Non-pigmented ciliary epithelial cell (primary cell): ENCODE data around the gene PRSS53.
"Not testable (repeated sequence)": the region's sequence is repeated elsewhere in the genome, so short reads cannot be mapped to it uniquely, and the experiment has no call there.

Experiments used
- DNase-seq: peaks from one replicate; pipeline ENCODE4 v3.0.0-alpha.2; 2010; ENCODE audit warnings: low read depth

The PRSS53 gene

DNA sequence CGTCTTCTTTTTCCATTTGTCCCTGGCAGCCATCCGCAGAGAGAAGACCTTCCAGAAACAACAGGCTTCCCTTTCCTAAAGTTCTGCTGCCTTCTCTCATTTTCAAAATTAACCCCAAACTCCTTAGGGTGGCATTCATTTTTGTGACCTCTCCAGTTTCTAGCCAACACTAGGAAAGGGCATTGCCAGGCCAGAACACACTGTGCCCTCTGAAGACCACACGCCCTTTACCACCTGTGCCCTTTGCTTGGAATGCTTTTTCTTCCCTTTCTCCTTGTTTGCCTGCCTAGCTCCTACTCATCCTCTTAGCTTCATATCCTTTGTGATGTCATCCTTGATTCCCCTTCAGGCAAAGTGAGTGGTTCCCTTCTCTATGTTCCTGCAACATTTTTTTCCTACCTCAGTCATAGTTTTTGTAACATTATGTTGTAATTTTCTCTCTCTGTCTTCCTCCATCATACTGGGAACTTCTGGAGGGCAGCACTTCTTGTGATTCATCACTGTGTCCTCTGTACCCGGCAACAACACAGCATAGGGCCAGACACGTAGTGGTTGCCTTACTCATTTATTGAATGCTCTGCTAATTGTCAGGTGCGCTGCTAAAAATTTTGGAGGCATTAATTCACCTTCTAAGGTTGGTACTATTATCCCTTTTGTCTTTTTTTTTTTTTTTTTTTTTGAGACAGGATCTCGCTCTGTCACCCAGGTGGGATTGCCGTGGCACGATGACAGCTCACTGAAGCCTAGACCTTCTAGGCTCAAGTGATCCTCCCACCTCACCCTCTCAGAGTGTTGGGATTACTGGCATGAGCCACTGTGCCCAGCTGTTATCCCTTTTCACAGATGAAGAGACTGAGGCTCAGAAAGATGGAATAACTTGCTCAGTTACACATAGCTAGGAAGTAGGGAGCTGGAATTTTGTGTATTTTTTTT lies 29.7 kb upstream of the PRSS53 start:
- peak; percentile 55 for DNase-seq

GRCh38 chr16:31117384-31118222 lies 28.9 kb upstream of the PRSS53 start, which contains the start of gene KAT8:
Gene KAT8, plus strand, starts transcription at chr16:31117664. Its CDS starts 18 bp downstream, at chr16:31117682.
- peak; percentile 91 for DNase-seq

- no peak for DNase-seq
These were observed 25.7 kb upstream of the PRSS53 start for GRCh38 chr16:31114468-31114867.

GRCh38 chr16:31113121-31114120 lies 24.7 kb upstream of the PRSS53 start:
- DNase-seq: no peak

DNA sequence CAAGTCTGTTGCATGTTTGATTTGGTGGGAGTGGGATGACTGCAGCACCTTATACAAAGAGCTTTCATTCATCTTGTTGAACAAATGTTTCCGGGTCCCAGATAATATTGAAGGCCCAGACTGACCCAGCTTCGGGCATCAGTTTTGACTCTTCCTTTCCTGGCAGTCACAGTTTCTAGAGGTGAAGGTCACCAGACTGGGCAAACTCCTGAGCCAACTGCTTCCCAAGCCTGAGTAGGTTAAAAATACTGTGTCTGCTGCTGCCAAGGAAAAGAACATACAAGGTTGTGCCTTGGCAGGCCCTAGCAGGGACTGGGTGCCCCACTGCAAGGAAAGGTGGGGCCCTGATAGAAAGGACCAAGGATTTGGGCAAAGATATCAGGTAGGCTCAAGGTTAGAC lies 24.0 kb upstream of the PRSS53 start:
- DNase-seq: no peak

DNA sequence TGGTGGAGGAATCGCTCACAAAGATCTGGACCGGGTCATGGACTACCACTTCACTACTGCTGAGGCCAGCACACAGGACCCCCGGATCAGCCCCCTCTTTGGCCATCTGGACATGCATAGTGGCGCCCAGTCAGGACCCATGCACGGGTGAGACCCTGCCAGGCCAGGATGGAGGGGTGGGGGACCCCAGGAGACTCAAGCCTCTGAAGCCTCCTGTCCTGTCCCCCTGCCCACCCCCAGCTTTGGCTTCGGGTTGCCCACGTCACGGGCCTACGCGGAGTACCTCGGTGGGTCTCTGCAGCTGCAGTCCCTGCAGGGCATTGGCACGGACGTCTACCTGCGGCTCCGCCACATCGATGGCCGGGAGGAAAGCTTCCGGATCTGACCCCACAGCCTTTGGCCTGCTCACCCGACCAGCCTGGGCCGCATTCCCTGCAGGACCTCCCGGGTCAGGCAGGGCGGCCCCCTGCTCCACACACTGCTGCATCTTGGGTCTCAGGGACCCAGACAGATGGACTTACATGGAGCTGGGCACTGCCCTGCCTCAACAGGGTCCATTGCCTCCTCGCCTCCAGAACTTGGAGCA lies 23.2 kb upstream of the PRSS53 start:
- no peak for DNase-seq

GRCh38 chr16:31110106-31111034 lies 21.6 kb upstream of the PRSS53 start:
- no peak for DNase-seq

- DNase-seq: no peak
These were observed 20.9 kb upstream of the PRSS53 start for GRCh38 chr16:31109622-31110021.

DNA sequence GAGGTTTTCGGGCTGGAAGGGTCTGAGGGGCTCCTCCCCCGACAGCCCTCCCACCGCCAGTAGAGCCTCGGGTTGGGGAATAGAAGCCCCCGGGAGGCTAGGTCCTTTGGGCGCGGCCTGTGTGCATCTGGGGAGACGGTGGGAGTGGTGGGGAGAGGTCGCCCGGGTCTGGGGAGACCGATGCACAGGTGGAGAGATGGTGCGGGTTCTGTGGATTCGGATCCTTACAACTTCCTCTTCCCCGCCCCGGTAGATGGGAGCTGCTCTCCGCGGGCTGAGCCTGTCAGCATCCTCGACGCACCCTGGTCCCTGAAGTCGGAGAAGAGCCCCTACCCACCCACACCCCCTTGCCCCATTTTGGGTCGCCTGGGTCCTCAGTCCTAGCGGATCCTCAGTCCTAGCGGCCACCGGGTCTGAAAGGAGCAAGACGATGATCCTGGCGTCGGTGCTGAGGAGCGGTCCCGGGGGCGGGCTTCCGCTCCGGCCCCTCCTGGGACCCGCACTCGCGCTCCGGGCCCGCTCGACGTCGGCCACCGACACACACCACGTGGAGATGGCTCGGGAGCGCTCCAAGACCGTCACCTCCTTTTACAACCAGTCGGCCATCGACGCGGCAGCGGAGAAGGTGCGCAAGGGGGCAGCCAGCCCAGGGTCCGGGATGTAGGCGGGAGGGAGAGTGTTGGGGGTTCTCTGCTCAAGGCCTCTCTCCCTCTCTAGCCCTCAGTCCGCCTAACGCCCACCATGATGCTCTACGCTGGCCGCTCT lies 20.2 kb upstream of the PRSS53 start:
- DNase-seq: no peak

GRCh38 chr16:31108035-31108793 lies 19.5 kb upstream of the PRSS53 start, which contains the start of gene BCKDK:
Gene BCKDK, plus strand, starts transcription at chr16:31108386. Its CDS starts 838 bp downstream, at chr16:31109224.
- no peak for DNase-seq

DNA sequence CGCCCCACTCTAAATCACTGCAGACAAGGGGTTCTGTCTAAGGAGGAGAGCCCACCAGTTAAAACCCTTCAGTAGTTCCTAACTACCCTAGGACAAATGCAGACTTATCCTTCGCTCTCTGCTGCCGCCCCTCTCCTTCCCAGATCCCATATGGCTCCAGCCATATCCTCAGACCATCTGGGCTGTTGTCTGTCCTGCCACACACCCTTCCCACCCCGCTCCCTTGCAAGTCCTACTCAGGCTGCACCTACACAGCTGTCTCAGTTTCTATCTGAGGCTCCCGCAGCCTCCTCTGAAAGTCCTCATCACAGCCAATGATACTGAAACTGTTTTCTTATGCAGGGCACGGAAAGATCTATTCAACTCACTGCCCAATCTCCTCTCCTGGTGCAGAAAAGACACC lies 18.7 kb upstream of the PRSS53 start:
- no peak for DNase-seq

- DNase-seq: no peak
These were observed 18.0 kb upstream of the PRSS53 start for GRCh38 chr16:31106509-31107464.

- DNase-seq: no peak
These were observed 17.0 kb upstream of the PRSS53 start for GRCh38 chr16:31105677-31106213.

DNA sequence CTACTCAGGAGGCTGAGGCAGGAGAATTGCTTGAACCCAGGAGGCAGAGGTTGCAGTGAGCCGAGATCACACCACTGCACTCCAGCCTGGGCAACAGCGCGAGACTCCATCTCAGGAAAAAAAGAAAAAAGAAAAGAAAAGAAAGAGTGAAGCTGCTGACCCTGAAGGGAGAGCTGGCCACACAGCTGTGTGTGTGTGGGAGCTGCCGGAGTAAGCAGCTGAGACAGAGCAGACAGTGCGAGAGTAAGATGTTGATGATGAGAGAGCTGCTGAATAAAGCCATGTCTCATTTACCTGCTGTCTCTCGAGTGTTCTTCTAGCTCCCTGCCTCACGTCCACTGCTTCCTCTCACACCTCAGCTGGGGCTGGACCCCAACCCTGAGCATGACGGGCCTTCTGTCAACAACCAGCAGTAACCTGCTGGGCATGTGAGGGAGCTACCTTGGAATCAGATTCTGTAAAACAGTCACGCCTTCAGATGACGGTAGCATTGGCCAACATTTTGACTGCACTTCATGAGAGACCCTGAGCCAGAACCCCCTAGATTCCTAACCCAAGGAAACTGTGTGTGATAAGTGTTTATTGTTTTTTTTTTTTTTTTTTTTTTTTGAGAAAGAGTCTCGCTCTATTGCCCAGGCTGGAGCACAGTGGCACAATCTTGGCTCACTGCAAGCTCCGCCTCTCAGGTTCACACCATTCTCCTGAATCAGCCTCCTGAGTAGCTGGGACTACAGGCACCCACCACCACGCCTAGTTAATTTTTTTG lies 12.3 kb upstream of the PRSS53 start:
- not testable (repeated sequence) for DNase-seq

GRCh38 chr16:31099860-31100638 lies 11.3 kb upstream of the PRSS53 start:
- DNase-seq: no peak
